GM12864 (cell line): ENCODE measurements around the gene ZNF598.

Source experiments
- DNase-seq: peaks from one replicate; pipeline ENCODE4 v3.0.0-alpha.2; 2011; ENCODE audit warnings: low read depth
- H3K4me3 ChIP-seq: 2 replicates; pipeline ENCODE4 v1.5.1; 2011; ENCODE audit warnings: mild to moderate bottlenecking, low read depth, low read length, control low read depth
- TF ChIP-seq, protein P1 (sequence below): IDR thresholded peaks from 2 replicates; pipeline ENCODE4 v1.5.1; 2011; ENCODE audit warnings: low read depth, mild to moderate bottlenecking, moderate library complexity, low read length, control low read depth, inconsistent platforms; ENCODE audit errors: missing control alignments

ZNF598 gene

GRCh38 chr16:1971796-1972489 is 37.7 kb downstream of the ZNF598 start, which contains the start of gene TBL3:
TBL3 (plus strand) TSS chr16:1972053; CDS start chr16:1972165, 112 bp downstream.
- peak within 1 kb of the TSS; percentile 92 for H3K4me3 ChIP-seq
- peak; percentile 75 for DNase-seq
- TF ChIP-seq, protein P1, sequence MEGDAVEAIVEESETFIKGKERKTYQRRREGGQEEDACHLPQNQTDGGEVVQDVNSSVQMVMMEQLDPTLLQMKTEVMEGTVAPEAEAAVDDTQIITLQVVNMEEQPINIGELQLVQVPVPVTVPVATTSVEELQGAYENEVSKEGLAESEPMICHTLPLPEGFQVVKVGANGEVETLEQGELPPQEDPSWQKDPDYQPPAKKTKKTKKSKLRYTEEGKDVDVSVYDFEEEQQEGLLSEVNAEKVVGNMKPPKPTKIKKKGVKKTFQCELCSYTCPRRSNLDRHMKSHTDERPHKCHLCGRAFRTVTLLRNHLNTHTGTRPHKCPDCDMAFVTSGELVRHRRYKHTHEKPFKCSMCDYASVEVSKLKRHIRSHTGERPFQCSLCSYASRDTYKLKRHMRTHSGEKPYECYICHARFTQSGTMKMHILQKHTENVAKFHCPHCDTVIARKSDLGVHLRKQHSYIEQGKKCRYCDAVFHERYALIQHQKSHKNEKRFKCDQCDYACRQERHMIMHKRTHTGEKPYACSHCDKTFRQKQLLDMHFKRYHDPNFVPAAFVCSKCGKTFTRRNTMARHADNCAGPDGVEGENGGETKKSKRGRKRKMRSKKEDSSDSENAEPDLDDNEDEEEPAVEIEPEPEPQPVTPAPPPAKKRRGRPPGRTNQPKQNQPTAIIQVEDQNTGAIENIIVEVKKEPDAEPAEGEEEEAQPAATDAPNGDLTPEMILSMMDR, result no peak

- no peak overlapping the region for H3K4me3 ChIP-seq
- TF ChIP-seq, protein P1, result no peak
- DNase-seq, result no peak
These were observed 41.3 kb downstream of the ZNF598 start for GRCh38 chr16:1968146-1968953.

- peak within 1 kb of the TSS; percentile 72 for H3K4me3 ChIP-seq
- TF ChIP-seq, protein P1, result no peak
- no peak for DNase-seq
These were observed 43.2 kb downstream of the ZNF598 start, which contains the start of gene RNF151 for GRCh38 chr16:1966460-1966859. RNF151 (plus strand) TSS chr16:1966856; CDS start chr16:1966882, 26 bp downstream.

GRCh38 chr16:1965396-1966001 is 44.1 kb downstream of the ZNF598 start:
- TF ChIP-seq, protein P1, result no peak
- DNase-seq, result no peak

GRCh38 chr16:1964506-1965395 is 44.9 kb downstream of the ZNF598 start, which contains the start of gene RPS2:
RPS2 (minus strand) TSS chr16:1964826; CDS start chr16:1964625, 201 bp downstream.
- TF ChIP-seq, protein P1, result no peak
- peak within 1 kb of the TSS; percentile 72 for H3K4me3 ChIP-seq
- DNase-seq, result peak; percentile 95

More at GRCh38 chr16:1965396-1966001, 44.1 kb downstream of the ZNF598 start:
- peak overlapping the region; percentile 72 for H3K4me3 ChIP-seq
